K562 (cell line): ENCODE data around the gene PPP1R14B. TPM values are rescaled to one million over a fixed set of nuclear protein-coding genes. Genes with fewer than 3 reads are reported as not detected.

Source experiments
- BCL6 ChIP-seq: fragments of 250-450 bp; sonication (Bioruptor Pico); IDR thresholded peaks from 2 replicates; pipeline ENCODE4 v1.4.0; 2020
- BCOR ChIP-seq: fragments of 450-650 bp; IDR thresholded peaks from 2 replicates; pipeline ENCODE4 v1.6.1; 2016
- CBFA2T3 ChIP-seq: fragments of 450-650 bp; IDR thresholded peaks from 2 replicates; pipeline ENCODE4 v1.6.1; 2017
- EGR1 ChIP-seq: fragments of 450-650 bp; conservative IDR thresholded peaks from 2 replicates; pipeline ENCODE4 v1.6.1; 2017; ENCODE audit warnings: mild to moderate bottlenecking
- ELF4 ChIP-seq: fragments of 450-650 bp; formaldehyde crosslinking; IDR thresholded peaks from 2 replicates; pipeline ENCODE4 v1.4.0; 2022; ENCODE audit warnings: missing genetic modification characterization
- ELK1 ChIP-seq: sonication (generic); formaldehyde crosslinking; IDR thresholded peaks from 2 replicates; pipeline ENCODE4 v1.8.1; 2022; ENCODE audit warnings: missing genetic modification reagents
- EP400 ChIP-seq: fragments of 450-650 bp; IDR thresholded peaks from 2 replicates; pipeline ENCODE4 v1.6.1; 2017; ENCODE audit warnings: antibody characterized with exemption, mild to moderate bottlenecking, moderate library complexity
- FOXK2 ChIP-seq, 2 experiments: fragments of 450-650 bp; IDR thresholded peaks in 1 of 2; conservative IDR thresholded peaks in 1 of 2; 2 replicates each; pipeline ENCODE4 v1.6.1; 2016; ENCODE audit warnings: low read depth in 2 of 2, mild to moderate bottlenecking in 1 of 2
- IRF1 ChIP-seq: sonication (generic); formaldehyde crosslinking; IDR thresholded peaks from 2 replicates; pipeline ENCODE4 v1.8.0; 2022; ENCODE audit warnings: missing genetic modification reagents, mild to moderate bottlenecking, borderline replicate concordance
- KAT2B ChIP-seq: IDR thresholded peaks from one replicate; pipeline ENCODE4 v1.6.1; 2012; ENCODE audit warnings: low read depth, mild to moderate bottlenecking, control low read depth, inconsistent platforms, low read length, moderate library complexity
- KLF1 ChIP-seq: fragments of 450-650 bp; IDR thresholded peaks from 2 replicates; pipeline ENCODE4 v1.6.1; 2016; ENCODE audit warnings: missing genetic modification characterization, missing compliant biosample characterization
- KLF6 ChIP-seq: fragments of 250-450 bp; sonication (Bioruptor Pico); IDR thresholded peaks from 2 replicates; pipeline ENCODE4 v1.4.0; 2020; ENCODE audit warnings: mild to moderate bottlenecking, moderate library complexity, borderline replicate concordance
- MECOM ChIP-seq: fragments of 250-450 bp; sonication (Bioruptor Pico); IDR thresholded peaks from 2 replicates; pipeline ENCODE4 v1.8.0; 2022; ENCODE audit warnings: inconsistent platforms
- NCOA1 ChIP-seq: fragments of 450-650 bp; IDR thresholded peaks from 2 replicates; pipeline ENCODE4 v1.6.1; 2016; ENCODE audit warnings: low read depth
- PHF21A ChIP-seq: fragments of 450-650 bp; IDR thresholded peaks from 2 replicates; pipeline ENCODE4 v1.6.1; 2017; ENCODE audit warnings: low read depth, borderline replicate concordance
- PRDM10 ChIP-seq: fragments of 450-650 bp; IDR thresholded peaks from 2 replicates; pipeline ENCODE4 v1.6.1; 2018; ENCODE audit not compliant: partially characterized antibody
- RFX5 ChIP-seq: IDR thresholded peaks from 2 replicates; pipeline ENCODE4 v1.6.1; 2011; ENCODE audit warnings: low read depth, mild to moderate bottlenecking, improper control_type of control experiment, low read length
- SMARCB1 ChIP-seq: IDR thresholded peaks from 2 replicates; pipeline ENCODE4 v1.6.1; 2011; ENCODE audit warnings: improper control_type of control experiment, low read depth; ENCODE audit not compliant: insufficient read length
- SMARCC2 ChIP-seq: fragments of 450-650 bp; IDR thresholded peaks from 2 replicates; pipeline ENCODE4 v1.6.1; 2017; ENCODE audit warnings: antibody characterized with exemption, moderate library complexity, mild to moderate bottlenecking, low read depth
- SMC3 ChIP-seq: conservative IDR thresholded peaks from 2 replicates; pipeline ENCODE4 v1.6.1; 2011; ENCODE audit warnings: low read depth, low read length, improper control_type of control experiment; ENCODE audit not compliant: insufficient read depth
- TCF3 ChIP-seq: sonication (generic); formaldehyde crosslinking; IDR thresholded peaks from 2 replicates; pipeline ENCODE4 v1.4.0; 2020; ENCODE audit warnings: mild to moderate bottlenecking, missing genetic modification reagents
- XRCC5 ChIP-seq: fragments of 200-400 bp; formaldehyde crosslinking; IDR thresholded peaks from 2 replicates; pipeline ENCODE4 v1.6.1; 2017; ENCODE audit warnings: low read depth, mild to moderate bottlenecking, low read length
- ZNF224 ChIP-seq: sonication (generic); formaldehyde crosslinking; IDR thresholded peaks from 2 replicates; pipeline ENCODE4 v1.8.0; 2022; ENCODE audit warnings: mild to moderate bottlenecking, missing genetic modification reagents
- ZNF282 ChIP-seq: sonication (generic); formaldehyde crosslinking; IDR thresholded peaks from 2 replicates; pipeline ENCODE4 v1.8.1; 2023; ENCODE audit warnings: missing genetic modification reagents
- ZNF347 ChIP-seq: fragments of 450-650 bp; formaldehyde crosslinking; IDR thresholded peaks from 2 replicates; pipeline ENCODE4 v1.4.0; 2020; ENCODE audit warnings: low read depth, mild to moderate bottlenecking, moderate library complexity
- ZNF445 ChIP-seq: fragments of 250-450 bp; sonication (Bioruptor Pico); IDR thresholded peaks from 2 replicates; pipeline ENCODE4 v1.4.0; 2020; ENCODE audit warnings: low read depth, mild to moderate bottlenecking, moderate library complexity
- ZNF695 ChIP-seq: fragments of 450-650 bp; formaldehyde crosslinking; IDR thresholded peaks from 2 replicates; pipeline ENCODE4 v1.4.0; 2020; ENCODE audit warnings: mild to moderate bottlenecking, moderate library complexity
- ZZZ3 ChIP-seq: fragments of 450-650 bp; IDR thresholded peaks from 2 replicates; pipeline ENCODE4 v1.6.1; 2016; ENCODE audit warnings: antibody characterized with exemption, mild to moderate bottlenecking, moderate library complexity
- polyA plus RNA-seq, 8 experiments: library from polyadenylated mRNA; depleted of rRNA in 4 of 8; stranded (reverse) in 5 of 8; unstranded in 3 of 8; fragments of >200 nt; fragmentation: Nextera tagmentation in 2 of 8; fragmentation: Illumina TruSeq in 1 of 8; extraction: Ambion mirVana in 2 of 8; extraction: Trizol in 1 of 8; gene quantifications; 2 replicates each; pipeline versions ENCODE4 v1.2.1 to v1.2.3, GENCODE V29; 2011 to 2014; ENCODE audit warnings: inconsistent platforms in 1 of 8, missing spikeins in 1 of 8
- total RNA-seq, 7 experiments: library from RNA; depleted of rRNA in 6 of 7; stranded (reverse); fragments of >200 nt in 6 of 7; fragmentation: Illumina TruSeq in 2 of 7; extraction: Trizol in 2 of 7; gene quantifications; 2 replicates each; pipeline versions ENCODE4 v1.2.1 to v1.2.3, GENCODE V29; 2011 to 2021; ENCODE audit warnings: low replicate concordance in 1 of 7

The PPP1R14B gene
- total and polyA plus RNA-seq, 9 of the 15 experiments (the other 6 are each of a cell fraction or from before 2014, with no cell fraction given) = 7.7 to 566 (median 212) TPM

DNA sequence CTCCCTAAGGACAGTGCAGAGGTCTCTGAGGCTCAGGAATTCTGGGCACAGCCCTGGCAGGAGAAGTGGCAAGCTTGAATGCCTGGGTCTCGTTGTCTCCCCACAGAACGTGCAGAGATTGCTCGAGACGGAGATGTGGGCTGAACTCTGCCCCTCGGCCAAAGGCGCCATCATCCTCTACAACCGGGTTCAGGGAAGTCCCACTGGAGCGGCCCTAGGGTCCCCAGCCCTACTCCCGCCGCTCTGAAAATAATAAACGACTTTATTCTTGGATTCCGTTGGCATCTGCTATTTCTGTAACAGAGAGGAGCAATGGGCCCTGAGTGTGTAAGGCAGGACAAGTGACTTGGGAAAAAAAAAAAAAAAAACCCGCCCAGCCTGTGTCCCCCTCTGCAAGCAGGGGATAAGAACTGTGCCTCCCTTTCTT, 17.0 kb downstream of the PPP1R14B start (continued):
- TF ChIP-seq KLF6 (CRISPR knock-in tag) = no peak
- no peak for TF ChIP-seq BCL6 (CRISPR knock-in tag)
- no peak for TF ChIP-seq SMARCB1
- TF ChIP-seq KAT2B = no peak
- no peak for TF ChIP-seq ZNF282 (CRISPR knock-in tag)
- no peak for TF ChIP-seq ZZZ3
- no peak for TF ChIP-seq KLF1 (tag)
- peak; percentile 47 for TF ChIP-seq CBFA2T3
- TF ChIP-seq PHF21A = no peak
- TF ChIP-seq EGR1 = no peak
- TF ChIP-seq TCF3 (CRISPR knock-in tag) = peak; percentile 21; the same call in 1 of the 2 replicates
- peak; percentile 96 for TF ChIP-seq PRDM10
- TF ChIP-seq ZNF695 (CRISPR knock-in tag) = no peak
- no peak for TF ChIP-seq NCOA1
- TF ChIP-seq EP400 = no peak; the same call in 1 of the 2 replicates
- TF ChIP-seq MECOM (CRISPR knock-in tag) = no peak
- no peak for TF ChIP-seq ELF4 (CRISPR knock-in tag)
- no peak for TF ChIP-seq ELK1 (CRISPR knock-in tag)
- TF ChIP-seq ZNF445 (CRISPR knock-in tag) = no peak
- no peak for TF ChIP-seq RFX5
- TF ChIP-seq IRF1 (CRISPR knock-in tag) = no peak
- no peak for TF ChIP-seq XRCC5
- no peak for TF ChIP-seq SMC3
- no peak for TF ChIP-seq ZNF224
- TF ChIP-seq FOXK2 (conservative IDR thresholded peaks at IDR 0.05 in 1 of 2, IDR thresholded peaks at IDR 0.05 in 1 of 2; ENCODE audit: low read depth in 2 of 2) = 0 out of 4 replicates have a peak, but pooled peaks of 1 of the 2 experiments have one; percentile 23
- TF ChIP-seq SMARCC2 = no peak
- TF ChIP-seq BCOR = no peak
- TF ChIP-seq ZNF347 = no peak
